Measurements from ENCODE around the gene CRNN.

GRCh38 chr1:152441756-152442155 is 27.7 kb upstream of the CRNN start:
- TF ChIP-seq CTCF (IDR thresholded peaks at IDR 0.05; ENCODE audit: insufficient read depth, low read length) (no peak), POLR2AphosphoS5 (IDR thresholded peaks at IDR 0.05; ENCODE audit: low read depth) (no peak), REST (IDR thresholded peaks at IDR 0.05; ENCODE audit: insufficient replicate concordance, low read depth) (no peak), GABPA (IDR thresholded peaks at IDR 0.05; ENCODE audit: low read depth) (no peak), SPI1 (IDR thresholded peaks at IDR 0.05; ENCODE audit: borderline replicate concordance, low read depth) (no peak)
